HL-60 (cell line): Measurements from ENCODE around the gene KDM4C.
"Not testable (repeated sequence)": the region's sequence is repeated elsewhere in the genome, so short reads cannot be mapped to it uniquely, and the experiment has no call there.

Experiments
- DNase-seq, 2 experiments: peaks; one replicate each; pipeline ENCODE4 v3.0.0-alpha.2; 2010 to 2020; ENCODE audit warnings: low read depth in 1 of 2, low spot score in 1 of 2
- H3K27ac ChIP-seq: fragments of 250-450 bp; sonication (Bioruptor Pico); replicated peaks from 2 replicates; pipeline ENCODE4 v1.5.1; 2020; ENCODE audit warnings: mild to moderate bottlenecking, moderate library complexity
- H3K27me3 ChIP-seq: fragments of 250-450 bp; sonication (Bioruptor Pico); 2 replicates; pipeline ENCODE4 v1.5.1; 2021; ENCODE audit warnings: mild to moderate bottlenecking, moderate library complexity; ENCODE audit not compliant: insufficient read depth, poor library complexity, severe bottlenecking
- H3K4me3 ChIP-seq: replicated peaks from 2 replicates; pipeline ENCODE4 v1.5.1; 2011; ENCODE audit warnings: mild to moderate bottlenecking, control low read depth, low read length; ENCODE audit not compliant: insufficient read depth
- GABPA ChIP-seq: IDR thresholded peaks from 2 replicates; pipeline ENCODE4 v1.6.1; 2012; ENCODE audit warnings: low read depth
- POLR2AphosphoS5 ChIP-seq: IDR thresholded peaks from 2 replicates; pipeline ENCODE4 v1.6.1; 2012; ENCODE audit warnings: low read depth
- SPI1 ChIP-seq: IDR thresholded peaks from 2 replicates; pipeline ENCODE4 v1.6.1; 2012; ENCODE audit warnings: low read depth, mild to moderate bottlenecking, borderline replicate concordance
- TF ChIP-seq, protein P1 (sequence below): IDR thresholded peaks from one replicate; pipeline ENCODE4 v1.5.1; 2011; ENCODE audit warnings: low read length, control low read depth, inconsistent platforms; ENCODE audit not compliant: insufficient read depth
- TF ChIP-seq, protein P2 (sequence below): IDR thresholded peaks from 2 replicates; pipeline ENCODE4 v1.6.1; 2012; ENCODE audit warnings: low read depth; ENCODE audit not compliant: insufficient replicate concordance

The KDM4C gene

DNA sequence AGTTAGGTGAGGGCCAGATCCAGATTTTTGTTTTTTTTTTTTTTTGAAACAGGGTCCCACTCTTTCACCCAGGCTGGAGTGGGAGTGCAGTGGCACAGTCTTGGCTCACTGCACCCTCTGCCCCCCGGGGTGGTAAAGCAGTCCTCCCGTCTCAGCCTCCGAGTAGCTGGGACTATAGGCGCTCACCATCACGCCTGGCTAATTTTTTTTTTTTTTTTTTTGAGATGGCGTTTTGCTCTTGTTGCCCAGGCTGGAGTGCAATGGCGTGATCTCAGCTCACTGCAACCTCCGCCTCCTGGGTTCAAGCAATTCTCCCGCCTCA, 31.2 kb downstream of the KDM4C start:
- not testable (repeated sequence) for H3K27ac ChIP-seq, H3K27me3 ChIP-seq, DNase-seq, H3K4me3 ChIP-seq

DNA sequence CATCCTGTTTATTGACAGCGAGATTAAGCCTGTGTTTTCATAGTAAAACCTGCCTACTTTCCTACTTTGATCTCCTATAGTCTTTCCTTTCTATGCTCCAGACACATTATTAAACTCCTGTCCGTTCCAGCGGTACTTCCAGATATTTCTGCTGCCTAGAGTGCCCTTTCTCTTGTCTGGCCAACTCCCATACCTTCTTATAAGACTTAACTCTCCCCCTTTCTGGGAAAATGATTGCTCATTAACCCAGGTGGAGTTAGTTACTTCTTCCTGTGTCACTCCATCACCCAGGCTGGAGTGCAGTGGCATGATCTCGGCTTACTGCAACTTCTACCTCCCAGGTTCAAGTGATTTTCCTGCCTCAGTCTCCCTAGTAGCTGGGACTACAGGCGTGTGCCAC, 33.1 kb downstream of the KDM4C start:
- TF ChIP-seq POLR2AphosphoS5 (no peak), GABPA (no peak)
- Histone ChIP-seq H3K4me3 (no peak overlapping the region), H3K27me3 (no peaks in the 10 kb centered on the region), H3K27ac (no peak overlapping the region)
- no peak for DNase-seq

DNA sequence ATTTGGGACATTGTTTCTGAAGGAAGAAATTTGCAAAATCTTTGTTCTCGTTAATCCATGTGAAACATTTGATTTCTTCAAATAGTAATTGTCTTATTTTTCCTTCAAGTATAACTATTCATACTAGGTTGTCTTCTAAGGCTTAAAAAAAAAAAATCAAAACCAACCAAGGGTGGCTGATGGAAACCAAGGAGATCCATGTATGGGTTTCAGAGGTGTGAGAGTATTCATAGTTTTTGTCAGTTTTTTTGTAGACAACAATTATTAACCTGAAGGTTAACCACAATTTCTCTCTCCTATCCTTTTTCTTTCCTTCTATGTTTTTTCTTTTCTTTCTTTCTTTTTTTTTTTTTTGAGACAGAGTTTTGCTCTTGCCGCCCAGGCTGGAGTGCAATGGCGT, 35.4 kb downstream of the KDM4C start:
- no peak for DNase-seq
- H3K4me3 ChIP-seq = no peak overlapping the region
- TF ChIP-seq POLR2AphosphoS5 (no peak), GABPA (no peak), SPI1 (no peak)
- TF ChIP-seq, protein P1, sequence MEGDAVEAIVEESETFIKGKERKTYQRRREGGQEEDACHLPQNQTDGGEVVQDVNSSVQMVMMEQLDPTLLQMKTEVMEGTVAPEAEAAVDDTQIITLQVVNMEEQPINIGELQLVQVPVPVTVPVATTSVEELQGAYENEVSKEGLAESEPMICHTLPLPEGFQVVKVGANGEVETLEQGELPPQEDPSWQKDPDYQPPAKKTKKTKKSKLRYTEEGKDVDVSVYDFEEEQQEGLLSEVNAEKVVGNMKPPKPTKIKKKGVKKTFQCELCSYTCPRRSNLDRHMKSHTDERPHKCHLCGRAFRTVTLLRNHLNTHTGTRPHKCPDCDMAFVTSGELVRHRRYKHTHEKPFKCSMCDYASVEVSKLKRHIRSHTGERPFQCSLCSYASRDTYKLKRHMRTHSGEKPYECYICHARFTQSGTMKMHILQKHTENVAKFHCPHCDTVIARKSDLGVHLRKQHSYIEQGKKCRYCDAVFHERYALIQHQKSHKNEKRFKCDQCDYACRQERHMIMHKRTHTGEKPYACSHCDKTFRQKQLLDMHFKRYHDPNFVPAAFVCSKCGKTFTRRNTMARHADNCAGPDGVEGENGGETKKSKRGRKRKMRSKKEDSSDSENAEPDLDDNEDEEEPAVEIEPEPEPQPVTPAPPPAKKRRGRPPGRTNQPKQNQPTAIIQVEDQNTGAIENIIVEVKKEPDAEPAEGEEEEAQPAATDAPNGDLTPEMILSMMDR = no peak
- TF ChIP-seq, protein P2, sequence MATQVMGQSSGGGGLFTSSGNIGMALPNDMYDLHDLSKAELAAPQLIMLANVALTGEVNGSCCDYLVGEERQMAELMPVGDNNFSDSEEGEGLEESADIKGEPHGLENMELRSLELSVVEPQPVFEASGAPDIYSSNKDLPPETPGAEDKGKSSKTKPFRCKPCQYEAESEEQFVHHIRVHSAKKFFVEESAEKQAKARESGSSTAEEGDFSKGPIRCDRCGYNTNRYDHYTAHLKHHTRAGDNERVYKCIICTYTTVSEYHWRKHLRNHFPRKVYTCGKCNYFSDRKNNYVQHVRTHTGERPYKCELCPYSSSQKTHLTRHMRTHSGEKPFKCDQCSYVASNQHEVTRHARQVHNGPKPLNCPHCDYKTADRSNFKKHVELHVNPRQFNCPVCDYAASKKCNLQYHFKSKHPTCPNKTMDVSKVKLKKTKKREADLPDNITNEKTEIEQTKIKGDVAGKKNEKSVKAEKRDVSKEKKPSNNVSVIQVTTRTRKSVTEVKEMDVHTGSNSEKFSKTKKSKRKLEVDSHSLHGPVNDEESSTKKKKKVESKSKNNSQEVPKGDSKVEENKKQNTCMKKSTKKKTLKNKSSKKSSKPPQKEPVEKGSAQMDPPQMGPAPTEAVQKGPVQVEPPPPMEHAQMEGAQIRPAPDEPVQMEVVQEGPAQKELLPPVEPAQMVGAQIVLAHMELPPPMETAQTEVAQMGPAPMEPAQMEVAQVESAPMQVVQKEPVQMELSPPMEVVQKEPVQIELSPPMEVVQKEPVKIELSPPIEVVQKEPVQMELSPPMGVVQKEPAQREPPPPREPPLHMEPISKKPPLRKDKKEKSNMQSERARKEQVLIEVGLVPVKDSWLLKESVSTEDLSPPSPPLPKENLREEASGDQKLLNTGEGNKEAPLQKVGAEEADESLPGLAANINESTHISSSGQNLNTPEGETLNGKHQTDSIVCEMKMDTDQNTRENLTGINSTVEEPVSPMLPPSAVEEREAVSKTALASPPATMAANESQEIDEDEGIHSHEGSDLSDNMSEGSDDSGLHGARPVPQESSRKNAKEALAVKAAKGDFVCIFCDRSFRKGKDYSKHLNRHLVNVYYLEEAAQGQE = no peak
- no peaks in the 10 kb centered on the region for H3K27me3 ChIP-seq
- H3K27ac ChIP-seq = no peak overlapping the region

DNA sequence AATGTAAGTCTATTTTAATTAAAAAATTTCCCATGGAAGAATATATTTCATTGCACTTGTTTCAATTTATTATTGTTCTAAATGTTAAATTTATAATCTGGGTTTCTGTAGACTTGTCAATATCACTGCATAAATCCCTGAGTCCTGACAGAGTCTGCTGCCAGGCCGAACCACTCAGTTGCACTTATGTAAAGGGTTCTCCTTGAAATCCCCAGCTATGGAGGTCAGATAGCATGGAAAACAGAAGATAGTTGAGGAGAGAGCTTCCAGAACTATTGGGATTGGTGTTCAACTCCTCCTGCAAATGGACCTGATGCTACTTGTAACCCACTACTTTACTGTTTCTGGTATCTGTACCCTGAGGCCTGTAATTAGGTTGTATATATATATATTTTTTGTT, 37.2 kb downstream of the KDM4C start:
- TF ChIP-seq SPI1 (no peak), POLR2AphosphoS5 (no peak)
- TF ChIP-seq, protein P2 = no peak

DNA sequence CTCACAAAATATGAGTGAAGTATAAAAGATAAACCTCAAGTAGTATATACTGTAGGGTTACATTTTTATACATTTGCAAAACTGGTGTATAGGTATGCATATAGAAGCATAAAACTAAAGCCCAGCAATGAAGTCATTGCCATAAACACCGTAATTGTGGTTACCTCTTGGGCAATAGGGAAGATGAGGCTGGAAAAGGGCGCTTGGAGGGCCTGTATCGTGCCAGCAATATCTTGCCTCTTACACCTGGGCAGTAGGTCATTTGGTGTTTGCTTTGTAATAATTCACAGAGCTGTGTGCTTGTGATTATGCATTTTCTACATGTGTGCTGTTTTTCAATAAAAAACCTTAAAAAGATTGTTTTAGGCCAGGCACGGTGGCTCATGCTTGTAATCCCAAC, 45.2 kb downstream of the KDM4C start:
- DNase-seq = no peak
- no peak overlapping the region for H3K27ac ChIP-seq
- H3K27me3 ChIP-seq = no peaks in the 10 kb centered on the region
- no peak overlapping the region for H3K4me3 ChIP-seq
- no peak for TF ChIP-seq POLR2AphosphoS5
- TF ChIP-seq, protein P1 = no peak

More for the DNA sequence above, 37.2 kb downstream of the KDM4C start:
- Histone ChIP-seq H3K27ac (no peak overlapping the region), H3K27me3 (no peaks in the 10 kb centered on the region), H3K4me3 (no peak overlapping the region)
- DNase-seq = no peak
